Skeletal muscle satellite cell (primary cell): ENCODE results near the gene TCHH.

Source experiments
- H3K27me3 ChIP-seq: 2 replicates; pipeline ENCODE4 v1.7.0; 2013; ENCODE audit warnings: low read length; ENCODE audit not compliant: control insufficient read depth, insufficient read depth
- H3K36me3 ChIP-seq: 2 replicates; pipeline ENCODE4 v1.7.0; 2013; ENCODE audit warnings: mild to moderate bottlenecking, control low read depth, low read length; ENCODE audit not compliant: insufficient read depth
- H3K4me1 ChIP-seq: 2 replicates; pipeline ENCODE4 v1.7.0; 2013; ENCODE audit warnings: low read length; ENCODE audit not compliant: control insufficient read depth, insufficient read depth
- H3K4me2 ChIP-seq: 2 replicates; pipeline ENCODE4 v1.7.0; 2013; ENCODE audit warnings: mild to moderate bottlenecking, low read length
- H3K4me3 ChIP-seq: 2 replicates; pipeline ENCODE4 v1.7.0; 2013; ENCODE audit warnings: low read length
- H3K9ac ChIP-seq: 2 replicates; pipeline ENCODE4 v1.7.0; 2013; ENCODE audit warnings: mild to moderate bottlenecking, low read depth, low read length, moderate library complexity
- H3K9me3 ChIP-seq: replicated peaks from 2 replicates; pipeline ENCODE4 v1.7.0; 2013; ENCODE audit warnings: mild to moderate bottlenecking, control low read depth, low read length

Gene TCHH

DNA sequence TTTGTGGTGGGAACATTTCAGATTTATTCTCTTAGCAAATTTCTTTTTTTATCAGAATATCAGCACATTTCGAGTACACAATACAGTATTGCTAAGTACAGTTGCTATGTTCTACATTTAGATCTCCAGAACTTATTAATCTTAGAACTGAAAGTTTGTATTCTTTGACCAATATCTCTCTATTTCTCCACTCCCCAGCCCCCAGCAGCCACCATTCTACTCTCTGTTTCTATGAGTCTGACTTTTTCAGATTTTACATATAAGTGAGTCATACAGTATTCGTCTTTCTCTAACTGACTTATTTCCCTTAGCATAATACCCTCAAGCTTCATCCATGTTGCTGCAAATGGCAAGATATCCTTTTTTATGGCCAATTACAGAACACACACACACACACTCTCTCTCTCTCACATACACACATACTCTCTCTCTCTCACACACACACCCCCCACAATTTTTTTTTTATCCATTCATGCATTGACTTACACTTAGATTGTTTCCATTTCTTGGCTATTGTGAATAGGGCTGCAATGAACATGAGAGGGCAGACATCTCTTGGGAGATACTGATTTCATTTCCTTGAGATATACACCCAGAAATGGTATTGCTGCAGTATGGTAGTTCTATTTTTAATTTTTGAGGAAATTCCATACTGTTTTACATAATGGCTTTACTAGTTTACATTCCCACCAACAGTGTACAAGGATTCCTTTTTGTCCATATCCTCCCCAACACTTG is 28.1 kb upstream of the TCHH start:
- H3K27me3 ChIP-seq: peaks cover 26% of the 10 kb centered on the region
- no peak overlapping the region for H3K4me2 ChIP-seq
- no peak overlapping the region for H3K9ac ChIP-seq

DNA sequence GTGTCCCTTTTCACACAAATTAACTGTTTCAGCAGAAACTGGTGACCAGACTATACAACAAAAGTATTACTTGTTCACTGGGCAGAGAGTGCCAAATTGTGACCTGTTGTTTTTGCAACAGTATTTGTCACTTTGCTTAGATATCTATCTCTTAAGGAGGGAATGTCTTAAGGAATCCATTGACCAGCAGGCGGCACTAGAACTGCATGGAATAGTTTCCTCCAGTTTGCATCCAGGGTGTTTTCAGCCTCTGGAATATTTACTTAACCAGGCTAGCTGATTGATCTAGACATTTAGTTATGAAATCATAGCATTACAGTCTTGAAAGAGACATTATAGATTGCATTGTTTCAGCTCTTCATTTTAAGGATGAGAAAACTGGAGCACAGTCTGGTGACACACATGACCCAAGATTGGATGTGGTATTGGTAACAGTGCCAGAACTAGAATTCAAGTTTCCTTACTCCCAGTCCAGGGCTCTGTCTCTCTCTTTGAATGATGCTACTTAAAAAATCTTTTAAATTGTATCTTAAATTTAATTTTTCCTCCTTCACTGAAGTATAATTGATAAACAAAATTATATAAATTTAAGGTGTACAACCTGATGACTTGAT is 26.8 kb upstream of the TCHH start:
- H3K36me3 ChIP-seq: no peaks in the 10 kb centered on the region
- no peak overlapping the region for H3K4me2 ChIP-seq
- H3K9ac ChIP-seq: no peak overlapping the region
- no peaks in the 10 kb centered on the region for H3K9me3 ChIP-seq
- peaks cover 4% of the 10 kb centered on the region for H3K4me1 ChIP-seq
- H3K4me3 ChIP-seq: no peak overlapping the region
- H3K27me3 ChIP-seq: peaks cover 33% of the 10 kb centered on the region

More for the DNA sequence above, 28.1 kb upstream of the TCHH start:
- Histone ChIP-seq H3K9me3 (no peaks in the 10 kb centered on the region), H3K36me3 (no peaks in the 10 kb centered on the region), H3K4me3 (no peak overlapping the region), H3K4me1 (peaks cover 4% of the 10 kb centered on the region)

DNA sequence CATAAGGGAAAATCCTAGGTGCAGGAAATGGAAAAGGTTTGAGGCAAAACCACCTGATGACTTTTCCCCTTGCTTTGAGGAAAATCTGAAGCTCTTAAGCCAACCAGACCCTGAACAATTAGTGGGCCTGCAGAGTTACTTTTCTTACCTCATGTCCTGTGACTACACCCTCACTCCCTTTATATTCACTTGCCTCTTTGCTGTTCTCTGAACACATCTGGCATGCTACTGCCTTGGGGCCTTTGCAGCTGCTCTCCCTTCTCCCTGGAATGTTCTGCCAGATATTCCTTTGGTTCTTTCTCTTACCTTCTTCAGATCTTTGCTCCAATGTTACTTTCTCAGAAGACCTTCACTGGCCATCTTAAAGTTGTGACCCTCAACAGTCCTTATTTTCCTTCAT is 22.0 kb upstream of the TCHH start:
- Histone ChIP-seq H3K27me3 (peaks cover 46% of the 10 kb centered on the region), H3K36me3 (no peaks in the 10 kb centered on the region), H3K4me1 (no peaks in the 10 kb centered on the region), H3K4me3 (no peak overlapping the region), H3K9me3 (no peaks in the 10 kb centered on the region), H3K9ac (no peak overlapping the region), H3K4me2 (no peak overlapping the region)

DNA sequence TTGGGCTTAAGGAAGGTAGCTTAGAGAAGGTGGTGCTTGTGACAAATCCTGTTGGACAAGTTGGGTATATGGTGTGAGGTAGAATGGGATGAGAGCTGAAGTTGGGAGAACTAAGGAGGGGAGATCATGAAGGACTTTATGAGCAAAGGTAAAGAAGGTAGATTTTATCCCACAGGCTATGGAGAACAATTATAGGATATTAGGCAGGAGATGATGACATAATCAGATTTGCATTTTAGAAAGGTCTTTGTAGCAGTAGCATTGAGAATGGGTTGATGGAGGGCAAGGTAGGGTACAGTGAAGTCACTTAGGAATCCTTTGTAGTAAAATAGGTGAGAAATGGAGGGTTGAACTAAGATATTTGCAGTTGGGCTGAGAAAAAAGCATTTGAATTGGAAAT is 14.9 kb upstream of the TCHH start:
- Histone ChIP-seq H3K4me3 (no peak overlapping the region), H3K4me2 (no peak overlapping the region), H3K9ac (no peak overlapping the region), H3K27me3 (peaks cover 46% of the 10 kb centered on the region), H3K4me1 (no peaks in the 10 kb centered on the region), H3K36me3 (no peaks in the 10 kb centered on the region), H3K9me3 (no peaks in the 10 kb centered on the region)

DNA sequence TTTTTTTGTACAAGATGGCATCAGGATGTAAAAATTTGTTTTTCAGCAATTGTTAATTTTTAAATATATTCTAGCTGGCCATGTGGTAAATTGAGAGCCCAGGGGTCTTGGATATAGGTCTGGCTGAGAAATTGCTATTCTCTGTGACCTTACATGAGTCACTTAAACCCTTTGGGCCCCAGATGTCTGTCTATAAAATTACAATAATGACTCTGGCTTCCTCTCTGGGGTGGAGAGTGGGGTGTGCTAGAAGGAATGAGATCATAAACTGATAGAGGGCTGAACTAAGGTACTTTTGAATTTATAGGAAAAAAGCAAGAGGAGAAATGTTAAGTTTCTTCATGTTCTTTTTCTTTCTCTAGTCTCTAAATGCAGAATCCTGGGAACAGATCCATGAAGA is 12.4 kb upstream of the TCHH start:
- H3K4me3 ChIP-seq: no peak overlapping the region
- H3K9ac ChIP-seq: no peak overlapping the region
- H3K9me3 ChIP-seq: no peaks in the 10 kb centered on the region
- H3K36me3 ChIP-seq: no peaks in the 10 kb centered on the region
- no peaks in the 10 kb centered on the region for H3K4me1 ChIP-seq
- H3K4me2 ChIP-seq: no peak overlapping the region
- H3K27me3 ChIP-seq: peaks cover 46% of the 10 kb centered on the region

DNA sequence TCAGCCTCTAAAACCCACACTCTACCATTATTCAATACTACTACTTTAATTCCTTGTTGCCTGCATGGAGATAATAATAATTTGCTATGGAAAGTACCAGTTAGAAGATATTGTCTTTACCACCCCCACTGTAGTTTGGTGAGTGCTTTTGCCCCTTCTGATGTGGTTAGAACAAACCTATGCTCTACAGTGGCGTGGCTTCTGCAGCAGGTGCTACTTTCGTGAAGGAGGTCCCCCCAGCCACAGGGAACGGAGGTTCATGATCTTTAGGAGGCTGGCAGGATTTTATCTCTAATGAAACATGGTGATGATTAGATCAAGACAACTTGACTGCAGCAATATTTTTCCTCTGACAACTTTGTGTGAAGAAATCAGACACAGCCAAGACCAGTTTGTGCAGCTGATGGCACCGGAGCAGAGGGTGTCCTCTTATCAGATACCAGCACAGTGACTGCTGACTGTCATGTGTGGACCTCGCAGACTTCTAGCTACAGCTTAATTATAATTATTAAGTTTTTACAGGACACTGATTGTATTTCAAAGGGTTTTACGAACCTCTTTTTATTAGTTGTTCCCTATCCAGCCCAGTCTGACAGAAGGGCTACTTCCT is 10.7 kb upstream of the TCHH start:
- Histone ChIP-seq H3K4me2 (no peak overlapping the region), H3K9me3 (no peaks in the 10 kb centered on the region)

DNA sequence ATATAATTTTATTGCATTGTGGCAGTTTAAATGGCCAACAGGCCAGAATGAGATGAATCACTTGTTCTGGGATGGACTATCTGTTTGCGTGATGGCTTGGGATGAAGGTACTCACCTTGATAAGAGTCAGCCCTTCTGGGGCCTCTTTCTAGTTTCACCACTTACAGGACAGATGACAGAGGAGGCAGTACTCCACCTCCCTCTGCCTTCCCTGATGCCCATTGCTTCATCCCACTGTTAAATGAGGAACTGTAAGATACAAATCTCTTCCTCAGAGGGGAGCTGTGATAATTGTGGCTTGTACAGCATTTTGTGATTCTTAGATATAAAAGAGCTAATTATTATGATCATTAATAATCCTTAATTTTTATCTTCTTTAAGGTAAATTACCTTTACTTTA is 3.7 kb upstream of the TCHH start:
- H3K9ac ChIP-seq: no peak overlapping the region
- H3K27me3 ChIP-seq: peaks cover 80% of the 10 kb centered on the region
- H3K36me3 ChIP-seq: no peaks in the 10 kb centered on the region
- H3K4me2 ChIP-seq: no peak overlapping the region
- H3K4me1 ChIP-seq: no peaks in the 10 kb centered on the region
- no peak overlapping the region for H3K4me3 ChIP-seq
- no peaks in the 10 kb centered on the region for H3K9me3 ChIP-seq

More for the DNA sequence above, 10.7 kb upstream of the TCHH start:
- no peak overlapping the region for H3K4me3 ChIP-seq
- H3K9ac ChIP-seq: no peak overlapping the region
- H3K36me3 ChIP-seq: no peaks in the 10 kb centered on the region
- H3K27me3 ChIP-seq: peaks cover 54% of the 10 kb centered on the region
- no peaks in the 10 kb centered on the region for H3K4me1 ChIP-seq

DNA sequence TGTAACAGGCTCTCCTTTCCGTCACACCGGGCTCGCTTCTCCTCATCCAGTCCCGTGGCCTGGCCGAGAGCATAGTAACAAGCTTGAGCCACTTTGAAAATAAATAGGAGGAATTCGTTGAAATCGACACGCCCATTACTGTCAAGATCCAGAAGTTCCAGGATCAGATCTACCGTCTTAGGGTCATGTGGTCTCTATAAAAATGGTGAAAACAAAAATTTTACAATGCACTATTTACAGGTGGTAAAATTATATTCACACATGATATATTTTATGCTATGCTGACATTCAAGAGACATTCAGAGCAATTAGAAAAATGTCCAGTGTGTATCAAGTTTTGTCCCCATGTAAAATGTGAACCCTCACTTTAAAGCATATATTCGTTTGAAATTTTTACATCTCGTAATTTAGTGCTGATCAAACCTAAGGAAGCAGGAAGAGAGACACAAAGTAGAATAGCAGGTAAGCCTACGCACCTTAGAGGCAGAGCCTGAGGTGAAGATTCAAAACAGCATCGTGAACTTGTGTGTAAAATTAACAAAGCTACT is 2.3 kb downstream of the TCHH start:
- Histone ChIP-seq H3K9ac (no peak overlapping the region), H3K4me3 (peak overlapping the region; percentile 69), H3K4me2 (peak overlapping the region; percentile 84), H3K27me3 (peaks cover 83% of the 10 kb centered on the region), H3K9me3 (no peaks in the 10 kb centered on the region), H3K36me3 (no peaks in the 10 kb centered on the region), H3K4me1 (peaks cover 42% of the 10 kb centered on the region)

DNA sequence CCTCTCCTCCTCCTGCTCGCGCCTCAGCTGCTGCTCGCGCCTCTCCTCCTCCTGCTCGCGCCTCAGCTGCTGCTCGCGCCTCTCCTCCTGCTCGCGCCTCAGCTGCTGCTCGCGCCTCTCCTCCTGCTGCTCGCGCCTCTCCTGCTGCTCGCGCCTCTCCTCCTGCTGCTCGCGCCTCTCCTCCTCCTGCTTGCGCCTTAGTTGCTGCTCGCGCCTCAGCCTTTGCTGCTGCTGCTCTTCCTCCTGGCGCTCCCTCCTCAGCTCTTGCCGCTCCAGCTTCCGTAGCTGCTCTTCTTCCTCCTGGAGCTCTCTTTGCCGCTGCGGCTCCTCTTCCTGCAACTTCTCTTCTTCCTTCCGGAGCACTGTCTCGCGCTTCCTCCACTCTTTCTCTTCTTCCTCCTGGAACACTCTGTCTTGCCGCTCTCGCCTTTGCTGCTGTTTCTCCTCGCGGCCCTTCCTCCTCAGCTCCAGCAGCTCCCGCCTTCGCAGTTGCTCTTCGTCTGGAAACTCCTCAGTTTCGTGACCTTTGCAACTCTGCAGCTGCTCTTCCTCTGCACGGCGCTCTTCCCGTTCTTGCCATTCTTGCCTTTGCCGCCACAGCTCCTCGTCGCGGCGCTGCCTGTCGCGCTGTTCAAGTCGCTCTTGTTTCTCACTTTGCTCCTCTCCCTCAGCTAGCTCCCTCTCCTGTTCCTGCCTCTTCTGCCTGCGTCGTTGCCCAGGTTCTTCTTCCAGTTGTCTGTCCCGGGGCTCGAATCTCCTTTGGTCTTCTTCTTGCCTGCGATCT is 3.0 kb downstream of the TCHH start:
- H3K9me3 ChIP-seq: peaks cover 6% of the 10 kb centered on the region
- H3K4me2 ChIP-seq: peak overlapping the region; percentile 84
- no peak overlapping the region for H3K9ac ChIP-seq
- peak overlapping the region; percentile 69 for H3K4me3 ChIP-seq
- no peaks in the 10 kb centered on the region for H3K36me3 ChIP-seq
- peaks cover 49% of the 10 kb centered on the region for H3K4me1 ChIP-seq
- peaks cover 87% of the 10 kb centered on the region for H3K27me3 ChIP-seq

DNA sequence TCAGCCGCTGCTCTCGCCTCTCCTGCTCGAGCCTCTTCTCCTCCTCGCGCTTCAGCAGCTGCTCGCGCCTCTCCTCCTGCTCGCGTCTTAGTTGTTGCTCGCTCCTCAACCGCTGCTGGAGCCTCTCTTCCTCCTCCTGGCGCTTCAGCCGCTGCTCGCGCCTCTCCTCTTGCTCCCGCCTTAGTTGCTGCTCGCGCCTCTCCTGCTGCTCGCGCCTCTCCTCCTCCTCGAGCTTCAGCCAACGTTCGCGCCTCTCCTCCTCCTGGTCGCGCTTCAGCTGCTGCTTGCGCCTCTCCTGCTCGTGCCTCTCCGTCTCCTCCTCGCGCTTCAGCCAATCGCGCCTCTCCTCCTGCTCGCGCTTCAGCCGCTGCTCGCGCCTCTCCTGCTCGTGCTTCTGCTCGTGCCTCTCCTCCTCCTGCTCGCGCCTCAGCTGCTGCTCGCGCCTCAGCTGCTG is 3.7 kb downstream of the TCHH start:
- no peak overlapping the region for H3K9ac ChIP-seq
- peaks cover 9% of the 10 kb centered on the region for H3K9me3 ChIP-seq

More for the DNA sequence above, 3.7 kb downstream of the TCHH start:
- Histone ChIP-seq H3K27me3 (peaks cover 87% of the 10 kb centered on the region), H3K36me3 (no peaks in the 10 kb centered on the region), H3K4me3 (peak overlapping the region; percentile 69), H3K4me1 (peaks cover 49% of the 10 kb centered on the region), H3K4me2 (peak overlapping the region; percentile 92)
